T-helper 1 cell treated with Interleukin-12 subunit alpha and Interleukin-12 subunit beta and Interleukin-4 antibody, amounts not matched to agents 30 ng/mL and 1 ng/mL, for 36 hours (primary cell): Measurements from ENCODE around the gene CFD. TPM values are rescaled to one million over a fixed set of nuclear protein-coding genes. Genes with fewer than 3 reads are reported as not detected.
"Not testable (repeated sequence)": the region's sequence is repeated elsewhere in the genome, so short reads cannot be mapped to it uniquely, and the experiment has no call there.

Experiments
- intact Hi-C: fragments of 100-400 bp; cut with micrococcal nuclease; formaldehyde crosslinking; loops from one replicate; pipeline ENCODE4 v1.15.1; 2024
- total RNA-seq: library from RNA; stranded (reverse); gene quantifications from 2 replicates; pipeline ENCODE4 v1.2.3, GENCODE V29; 2022

The CFD gene
- 1.0 and 1.2 TPM in 2 replicates for total RNA-seq

DNA sequence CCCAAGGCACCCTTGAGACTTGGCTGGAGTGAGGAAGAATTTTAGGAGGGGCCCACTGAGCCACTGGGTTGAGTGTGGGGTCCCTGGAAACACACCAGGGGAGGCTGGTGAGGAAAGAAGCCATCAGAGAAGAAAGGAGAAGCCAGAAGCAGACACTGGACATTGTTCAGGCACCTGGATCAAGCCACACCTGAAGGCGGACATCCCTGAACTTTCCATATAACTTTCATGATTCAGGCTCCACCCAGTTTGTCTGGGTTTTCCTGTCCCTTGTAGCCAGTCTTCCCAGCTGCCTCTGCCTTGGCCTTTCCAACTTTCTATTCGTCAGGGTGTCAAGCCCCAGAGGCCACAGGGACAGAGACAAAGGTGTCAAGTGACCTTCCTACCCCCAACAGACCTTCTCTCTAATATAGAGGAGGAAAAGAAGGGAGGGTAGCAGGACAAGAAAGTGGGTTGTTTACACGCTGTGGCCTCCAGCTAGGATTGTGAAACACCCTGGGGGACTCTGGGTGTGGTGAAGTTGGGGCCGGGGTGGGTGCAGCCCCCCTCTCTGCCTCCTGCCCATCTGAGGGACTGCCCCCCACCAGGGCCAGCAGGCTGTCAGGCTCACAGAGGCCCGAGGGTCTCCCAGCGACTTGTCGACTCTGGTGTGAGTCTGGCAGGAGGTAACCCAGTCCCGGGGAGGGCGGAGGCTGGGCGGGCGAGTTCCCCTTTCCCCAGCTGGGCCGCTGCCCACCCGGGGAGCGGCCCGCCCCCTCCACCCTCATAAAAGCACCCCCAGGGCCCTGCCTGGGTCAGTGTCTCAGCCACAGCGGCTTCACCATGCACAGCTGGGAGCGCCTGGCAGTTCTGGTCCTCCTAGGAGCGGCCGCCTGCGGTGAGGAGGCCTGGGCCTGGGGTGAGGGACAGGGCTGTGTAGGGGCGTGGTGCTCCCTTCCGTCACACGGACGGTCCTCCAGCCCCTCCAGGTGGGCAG is at the start of gene CFD:
Gene CFD, plus strand, starts transcription at position 797 of the 976 bp plus-strand sequence. Its CDS starts 26 bp downstream, at position 823.
- intact Hi-C loops, result no loop called here

DNA sequence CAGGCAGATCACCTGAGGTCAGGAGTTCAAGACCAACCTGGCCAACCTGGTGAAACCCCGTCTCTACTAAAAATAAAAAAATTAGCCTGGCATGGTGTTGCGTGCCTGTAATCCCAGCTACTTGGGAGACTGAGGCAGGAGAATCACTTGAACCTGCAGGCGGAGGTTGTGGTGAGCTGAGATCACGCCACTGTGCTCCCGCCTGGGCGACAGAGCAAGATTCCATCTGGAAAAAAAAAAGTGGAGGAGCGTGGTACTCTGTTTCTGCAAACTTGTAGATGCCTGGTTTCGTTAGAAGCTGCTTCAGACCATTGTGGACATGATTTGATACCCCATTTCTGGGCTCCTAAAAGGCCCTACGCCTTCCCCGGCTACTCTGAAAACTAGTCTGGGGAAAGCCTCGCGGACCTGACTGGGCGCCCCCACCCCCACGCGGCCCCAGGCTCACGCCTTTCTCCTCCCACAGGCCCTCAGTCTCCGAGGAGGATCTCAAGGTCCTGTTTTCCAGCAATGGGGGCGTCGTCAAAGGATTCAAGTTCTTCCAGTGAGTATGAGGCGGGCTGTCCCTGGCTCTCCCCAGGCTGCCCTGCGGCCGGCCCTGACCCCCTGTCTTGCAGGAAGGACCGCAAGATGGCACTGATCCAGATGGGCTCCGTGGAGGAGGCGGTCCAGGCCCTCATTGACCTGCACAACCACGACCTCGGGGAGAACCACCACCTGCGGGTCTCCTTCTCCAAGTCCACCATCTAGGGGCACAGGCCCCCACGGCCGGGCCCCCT is 49.2 kb upstream of the CFD start:
- intact Hi-C loops, result no loop called here

DNA sequence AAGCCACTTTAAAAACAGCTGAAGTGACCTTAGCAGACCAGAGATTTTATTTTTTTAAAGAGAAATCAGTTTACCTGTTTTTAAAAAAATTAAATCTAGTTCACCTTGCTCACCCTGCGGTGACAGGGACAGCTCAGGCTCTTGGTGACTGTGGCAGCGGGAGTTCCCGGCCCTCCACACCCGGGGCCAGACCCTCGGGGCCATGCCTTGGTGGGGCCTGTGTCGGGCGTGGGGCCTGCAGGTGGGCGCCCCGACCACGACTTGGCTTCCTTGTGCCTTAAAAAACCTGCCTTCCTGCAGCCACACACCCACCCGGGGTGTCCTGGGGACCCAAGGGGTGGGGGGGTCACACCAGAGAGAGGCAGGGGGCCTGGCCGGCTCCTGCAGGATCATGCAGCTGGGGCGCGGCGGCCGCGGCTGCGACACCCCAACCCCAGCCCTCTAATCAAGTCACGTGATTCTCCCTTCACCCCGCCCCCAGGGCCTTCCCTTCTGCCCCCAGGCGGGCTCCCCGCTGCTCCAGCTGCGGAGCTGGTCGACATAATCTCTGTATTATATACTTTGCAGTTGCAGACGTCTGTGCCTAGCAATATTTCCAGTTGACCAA is 48.5 kb upstream of the CFD start:
- intact Hi-C loops, result no loop called here

DNA sequence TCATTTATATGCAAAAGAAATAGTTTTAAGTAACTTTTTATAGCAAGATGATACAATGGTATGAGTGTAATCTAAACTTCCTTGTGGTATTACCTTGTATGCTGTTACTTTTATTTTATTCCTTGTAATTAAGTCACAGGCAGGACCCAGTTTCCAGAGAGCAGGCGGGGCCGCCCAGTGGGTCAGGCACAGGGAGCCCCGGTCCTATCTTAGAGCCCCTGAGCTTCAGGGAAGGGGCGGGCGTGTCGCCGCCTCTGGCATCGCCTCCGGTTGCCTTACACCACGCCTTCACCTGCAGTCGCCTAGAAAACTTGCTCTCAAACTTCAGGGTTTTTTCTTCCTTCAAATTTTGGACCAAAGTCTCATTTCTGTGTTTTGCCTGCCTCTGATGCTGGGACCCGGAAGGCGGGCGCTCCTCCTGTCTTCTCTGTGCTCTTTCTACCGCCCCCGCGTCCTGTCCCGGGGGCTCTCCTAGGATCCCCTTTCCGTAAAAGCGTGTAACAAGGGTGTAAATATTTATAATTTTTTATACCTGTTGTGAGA is 47.9 kb upstream of the CFD start:
- intact Hi-C loops, result no loop called here

DNA sequence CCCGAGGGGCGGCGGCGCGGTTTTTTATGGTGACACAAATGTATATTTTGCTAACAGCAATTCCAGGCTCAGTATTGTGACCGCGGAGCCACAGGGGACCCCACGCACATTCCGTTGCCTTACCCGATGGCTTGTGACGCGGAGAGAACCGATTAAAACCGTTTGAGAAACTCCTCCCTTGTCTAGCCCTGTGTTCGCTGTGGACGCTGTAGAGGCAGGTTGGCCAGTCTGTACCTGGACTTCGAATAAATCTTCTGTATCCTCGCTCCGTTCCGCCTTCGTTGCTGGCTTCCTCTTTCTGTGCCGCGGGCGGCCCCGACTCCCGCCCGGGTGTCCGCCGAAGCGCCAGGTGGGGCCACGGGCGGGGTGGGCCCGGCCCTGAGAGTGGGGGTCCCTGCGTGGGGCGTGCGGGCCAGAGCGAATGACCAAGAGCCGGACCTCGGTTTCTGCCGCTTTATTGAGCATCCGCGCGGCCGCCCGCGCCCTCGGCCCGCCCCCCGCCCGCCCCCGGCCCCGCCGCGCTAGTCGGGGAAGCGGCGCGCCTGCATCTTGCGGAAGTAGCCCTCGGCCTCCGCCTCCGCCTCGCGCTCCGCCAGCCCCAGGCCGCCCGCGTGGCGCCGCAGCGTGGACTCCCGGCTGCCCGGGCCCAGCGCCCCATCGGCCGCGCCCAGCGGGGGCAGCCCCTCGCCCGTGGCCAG is 47.3 kb upstream of the CFD start:
- intact Hi-C loops, result no loop called here

DNA sequence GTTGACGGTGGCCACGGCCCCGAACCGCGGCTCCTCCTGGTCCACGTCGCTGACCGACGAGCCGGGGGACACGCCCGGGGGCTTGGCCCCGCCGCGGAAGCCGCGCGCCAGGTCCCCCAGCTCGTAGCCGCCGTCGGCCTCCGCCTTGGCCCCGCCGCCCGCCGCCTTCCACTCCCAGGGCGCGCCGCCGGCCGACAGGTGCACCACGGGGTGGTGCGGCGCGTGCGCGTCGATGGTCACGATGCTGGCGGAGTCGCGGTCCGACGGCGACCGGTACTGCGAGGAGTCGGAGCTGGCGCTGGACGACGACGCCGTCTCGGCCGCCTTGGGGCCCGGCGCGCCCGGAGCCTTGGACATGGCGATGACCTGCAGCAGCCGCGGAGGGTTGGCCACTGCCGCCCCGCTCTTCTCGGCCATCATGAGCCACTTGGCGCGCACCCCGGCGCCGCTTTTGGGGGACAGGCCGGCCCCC is 46.7 kb upstream of the CFD start:
- intact Hi-C loops, result no loop called here

DNA sequence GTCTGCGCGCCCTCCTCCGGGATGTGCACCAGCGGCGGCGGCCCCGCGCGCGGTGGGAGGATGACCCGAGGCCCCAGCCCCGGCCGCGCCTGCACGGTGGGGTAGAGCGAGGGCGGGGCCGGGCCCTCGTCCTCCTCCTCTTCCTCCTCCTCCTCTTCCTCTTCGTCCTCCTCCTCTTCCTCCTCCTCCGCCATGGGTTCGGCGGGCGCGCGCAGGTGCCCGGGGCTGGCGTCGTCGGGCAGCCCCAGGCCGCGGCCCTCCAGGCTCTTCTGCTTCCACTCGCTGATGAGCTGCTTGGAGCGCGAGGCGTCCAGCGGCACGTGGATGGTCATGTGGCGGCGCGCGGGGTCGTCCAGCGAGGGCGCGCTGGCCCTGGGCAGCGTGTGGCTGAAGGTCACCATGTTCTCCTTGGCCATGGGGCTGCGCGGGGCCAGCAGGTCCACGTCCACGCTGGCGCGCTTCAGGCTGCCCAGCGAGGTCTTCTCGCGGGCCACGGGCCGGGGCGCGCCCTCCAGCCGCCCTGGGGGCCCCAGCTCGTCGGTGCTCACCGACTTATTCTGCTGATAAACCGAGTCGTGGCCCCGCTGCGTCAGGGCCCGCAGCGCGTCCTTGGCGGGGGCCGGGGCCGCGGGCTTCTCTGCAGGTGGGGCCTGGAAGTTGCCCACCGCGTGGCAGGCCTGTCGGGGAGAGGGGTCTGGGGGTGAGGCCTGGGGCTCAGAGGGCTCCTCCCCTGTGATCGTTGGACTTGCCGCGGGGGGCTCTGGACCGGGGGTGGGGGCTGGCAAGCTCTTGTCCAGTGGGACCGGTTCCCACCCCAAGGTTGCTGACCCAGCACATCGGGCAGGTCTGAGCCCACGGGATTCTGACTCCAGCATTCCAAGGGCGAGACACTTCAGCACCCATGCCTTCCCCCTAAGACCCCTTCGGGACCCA is 46.0 kb upstream of the CFD start:
- intact Hi-C loops, result no loop called here

DNA sequence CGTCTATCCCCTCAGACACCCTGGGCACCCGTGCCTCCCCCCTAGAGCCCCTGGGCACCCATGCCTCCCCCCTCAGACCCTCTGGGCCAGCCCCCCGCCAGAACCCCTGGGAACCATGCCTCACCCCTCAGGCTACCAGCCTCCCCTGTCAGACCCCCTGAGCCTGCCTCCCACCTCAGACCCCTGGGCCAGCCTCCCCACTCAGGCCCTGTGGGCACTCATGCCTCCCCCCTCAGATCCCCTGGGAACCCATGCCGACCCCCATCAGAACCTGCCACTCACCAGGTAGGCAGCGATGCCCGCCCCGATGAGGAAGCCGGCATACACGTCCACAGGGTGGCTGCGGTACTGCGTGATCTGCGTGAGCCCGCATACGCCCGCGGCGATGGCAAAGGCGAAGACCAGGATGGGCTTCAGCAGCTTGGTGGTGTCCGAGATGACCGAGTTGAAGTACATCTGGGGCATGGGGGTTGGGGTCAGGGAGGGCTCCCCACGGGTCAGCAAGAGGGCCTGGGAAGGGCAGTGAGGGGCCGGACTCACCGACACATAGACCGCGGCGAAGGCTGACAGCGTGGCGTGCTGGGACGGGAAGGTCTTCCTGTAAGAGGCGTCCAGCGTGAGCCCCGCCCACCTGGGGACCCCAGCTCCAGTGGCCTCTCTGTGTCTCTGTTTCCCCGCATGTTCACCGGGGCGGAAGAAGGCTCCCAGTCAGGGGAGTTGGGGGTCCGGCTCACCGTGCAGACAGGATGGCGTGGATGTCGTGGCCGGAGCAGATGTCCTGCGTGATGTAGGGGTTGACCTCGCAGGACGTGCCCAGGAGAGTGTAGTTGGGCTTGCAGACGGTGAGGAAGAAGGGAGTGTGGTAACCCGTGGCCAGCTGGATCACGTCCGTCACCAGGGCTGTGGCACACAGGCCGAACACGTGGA is 45.0 kb upstream of the CFD start:
- intact Hi-C loops, result no loop called here

DNA sequence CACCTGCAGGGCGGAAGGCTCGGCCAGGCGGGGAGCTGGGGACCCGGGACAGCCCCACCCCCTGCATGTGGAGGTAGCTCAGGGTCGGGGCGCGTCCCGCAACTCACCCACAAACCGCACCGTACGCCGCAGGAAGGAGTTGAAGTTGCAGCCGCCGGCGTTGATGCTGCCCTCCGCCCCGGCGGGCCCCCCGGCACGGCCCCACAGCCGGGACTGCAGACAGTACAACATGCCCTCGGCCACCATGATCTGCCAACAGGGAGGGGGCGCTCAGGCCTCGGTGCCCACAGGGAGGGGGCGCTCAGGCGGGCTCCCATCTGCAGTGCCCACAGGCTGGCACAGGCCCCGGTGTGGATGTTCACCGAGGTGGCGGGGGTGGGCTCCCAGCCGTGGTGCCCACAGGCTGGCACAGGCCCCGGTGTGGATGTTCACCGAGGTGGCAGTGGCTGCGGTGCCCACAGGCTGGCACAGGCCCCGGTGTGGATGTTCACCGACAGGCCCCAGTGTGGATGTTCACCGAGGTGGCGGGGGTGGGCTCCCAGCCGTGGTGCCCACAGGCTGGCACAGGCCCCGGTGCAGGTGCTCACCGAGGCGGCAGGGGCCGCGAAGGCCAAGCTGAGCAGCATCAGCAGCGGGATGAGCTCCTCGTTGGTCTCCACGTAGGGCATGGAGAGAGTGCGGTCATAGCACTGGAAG is 44.2 kb upstream of the CFD start:
- intact Hi-C loops, result no loop called here

DNA sequence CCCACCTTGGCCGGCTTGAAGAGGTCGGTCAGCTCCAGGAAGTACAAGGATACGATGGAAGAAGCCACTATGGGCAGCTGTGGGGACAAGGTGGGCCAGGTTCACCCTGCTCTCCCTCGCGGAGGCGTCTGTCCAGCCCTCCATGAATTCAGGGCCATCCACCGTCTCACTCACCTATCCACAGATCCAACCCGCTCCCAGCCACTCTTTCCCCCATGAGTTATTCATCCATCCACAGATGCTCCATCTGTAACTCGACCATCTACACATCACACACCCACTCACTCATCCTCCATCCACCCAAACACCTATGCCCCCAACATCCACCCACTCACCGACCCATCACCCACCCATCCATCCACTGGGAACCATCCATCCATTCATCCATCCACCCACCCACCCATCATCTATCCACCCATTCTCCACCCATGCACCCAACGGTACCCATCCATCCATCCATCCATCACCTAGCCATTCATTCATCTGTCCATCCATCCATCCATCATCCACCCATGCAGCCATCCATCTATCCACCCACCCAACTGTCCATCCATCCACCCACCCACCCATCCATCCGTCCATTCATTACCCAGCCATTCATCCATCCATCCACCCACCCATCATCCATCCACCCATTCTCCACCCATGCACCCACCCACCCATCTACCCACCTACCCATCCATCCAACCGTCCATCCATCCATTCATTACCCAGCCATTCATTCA is 43.5 kb upstream of the CFD start:
- intact Hi-C loops, result no loop called here

DNA sequence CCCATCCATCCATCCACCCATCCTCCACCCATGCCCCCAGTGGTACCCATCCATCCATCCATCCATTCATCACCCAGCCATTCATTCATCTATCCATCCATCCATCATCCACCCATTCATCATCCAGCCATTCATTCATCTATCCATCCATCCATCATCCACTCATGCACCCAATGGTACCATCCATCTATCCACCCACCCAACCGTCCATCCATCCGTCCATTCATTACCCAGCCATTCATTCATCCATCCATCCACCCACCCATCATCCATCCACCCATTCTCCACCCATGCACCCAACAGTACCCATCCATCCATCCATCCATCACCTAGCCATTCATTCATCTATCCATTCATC is 43.0 kb upstream of the CFD start:
- intact Hi-C loops, result no loop called here

DNA sequence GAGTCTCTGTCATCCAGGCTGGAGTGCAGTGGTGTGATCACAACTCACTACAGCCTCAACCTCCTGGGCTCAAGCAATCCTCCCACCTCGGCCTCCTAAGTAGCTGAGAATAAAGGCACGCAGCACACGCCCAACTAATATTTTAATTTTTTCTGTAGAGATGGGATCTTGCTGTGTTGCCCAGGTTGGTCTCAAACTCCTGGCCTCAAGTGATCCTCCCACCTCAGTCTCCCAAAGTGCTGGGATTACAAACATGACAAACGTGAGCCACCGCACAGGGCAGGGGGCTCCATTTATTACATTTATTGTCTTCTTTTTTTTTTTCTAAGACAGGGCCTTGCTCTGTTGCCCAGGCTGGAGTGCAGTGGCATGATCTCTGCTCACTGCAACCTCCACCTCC is 39.3 kb upstream of the CFD start:
- intact Hi-C loops, result not testable (repeated sequence)

DNA sequence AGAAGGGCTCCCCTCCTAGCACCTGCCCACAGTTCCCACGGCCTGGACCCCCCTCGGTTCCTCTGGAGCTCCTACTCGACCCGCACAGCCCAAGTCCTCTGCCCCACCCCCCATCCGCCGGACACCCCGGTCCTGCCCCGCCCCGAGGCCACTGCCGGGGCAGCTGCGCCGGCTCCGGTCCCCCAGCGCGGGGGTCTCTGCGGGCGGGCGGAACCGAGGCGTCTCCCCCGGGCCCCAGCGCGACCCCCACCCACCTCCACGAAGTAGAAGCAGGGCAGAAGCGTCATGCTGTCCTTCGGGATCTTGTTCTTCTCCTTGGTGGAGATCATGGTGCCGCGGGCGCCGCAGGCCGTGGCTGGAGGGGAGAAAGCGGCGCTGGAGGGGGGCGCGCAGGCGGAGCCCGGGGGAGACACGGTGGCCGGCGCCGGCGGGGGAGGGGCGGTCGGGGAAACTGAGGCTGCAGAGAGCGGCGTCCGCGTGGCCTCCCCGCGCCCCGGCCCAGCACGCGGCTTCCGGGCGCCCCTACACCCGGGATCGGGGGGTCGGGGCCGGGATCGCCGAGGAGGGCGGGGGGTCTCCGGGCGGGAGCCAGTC is 38.1 kb upstream of the CFD start:
- intact Hi-C loops, result no loop called here

DNA sequence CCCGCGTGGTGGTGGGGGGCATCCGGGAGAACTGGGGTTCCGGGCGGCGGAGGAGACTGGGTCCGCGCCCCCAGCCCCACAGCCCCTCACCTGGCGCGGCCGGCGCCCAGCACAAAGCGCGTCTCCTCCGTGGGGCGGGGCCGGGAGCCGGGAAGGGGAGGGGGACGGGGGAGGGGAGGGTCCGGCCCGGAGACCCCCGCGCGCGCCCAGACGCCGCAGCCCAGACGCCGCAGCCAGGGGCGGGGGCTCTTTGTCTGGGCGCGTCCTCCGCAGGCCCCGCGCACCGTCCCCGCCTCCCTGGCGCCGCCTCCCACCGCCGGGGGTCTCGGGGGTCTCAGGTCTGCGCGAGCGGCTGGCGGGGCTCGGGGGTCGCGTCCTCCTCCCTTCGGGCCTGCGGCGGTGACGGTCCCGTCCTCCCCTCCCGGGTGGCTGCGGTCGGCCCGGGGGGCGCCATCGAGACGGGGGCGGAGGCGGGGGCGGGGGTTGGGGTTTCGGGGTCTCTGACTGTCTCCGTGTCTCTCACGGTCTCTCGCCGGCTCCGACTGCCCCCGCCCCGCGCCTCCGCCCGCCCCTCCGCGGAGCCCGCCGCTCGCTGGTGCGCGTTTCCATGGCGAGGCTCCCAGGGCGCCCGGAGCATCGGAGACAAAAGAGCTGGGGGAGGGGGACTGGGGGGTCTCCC is 37.5 kb upstream of the CFD start, which contains the start of gene PLPPR3:
Gene PLPPR3, minus strand, starts transcription at position 131 of the 679 bp plus-strand sequence. CDS start 396 bp downstream, outside the sequence.
- intact Hi-C loops, result no loop called here

DNA sequence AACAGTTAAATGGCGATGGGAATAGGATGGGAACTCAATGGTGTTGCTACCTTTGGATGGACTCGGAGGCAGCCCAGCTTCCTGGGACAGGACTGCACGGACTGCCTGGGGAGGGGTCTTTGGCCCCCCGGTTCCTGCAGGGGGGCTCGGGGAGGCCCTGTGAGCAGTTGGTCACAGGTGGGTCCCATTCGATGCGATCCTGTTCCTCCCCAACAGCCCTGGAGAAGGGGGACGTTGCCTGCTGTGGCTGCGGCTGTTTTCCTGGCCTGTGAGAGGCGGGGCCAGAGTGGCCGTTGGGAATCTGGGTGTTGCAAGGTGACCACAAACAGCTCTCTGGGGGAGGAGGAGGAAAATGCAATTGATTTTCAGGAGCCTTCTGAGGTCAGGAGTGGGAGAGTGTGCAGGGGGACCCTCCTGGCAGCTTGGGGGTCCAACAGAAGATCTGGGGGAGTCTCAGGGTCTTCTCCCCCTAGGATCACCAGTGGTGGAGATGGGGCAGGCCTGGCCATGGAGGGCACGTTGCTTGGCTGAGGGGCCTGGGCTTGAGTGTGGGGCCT is 35.8 kb upstream of the CFD start:
- intact Hi-C loops, result no loop called here

DNA sequence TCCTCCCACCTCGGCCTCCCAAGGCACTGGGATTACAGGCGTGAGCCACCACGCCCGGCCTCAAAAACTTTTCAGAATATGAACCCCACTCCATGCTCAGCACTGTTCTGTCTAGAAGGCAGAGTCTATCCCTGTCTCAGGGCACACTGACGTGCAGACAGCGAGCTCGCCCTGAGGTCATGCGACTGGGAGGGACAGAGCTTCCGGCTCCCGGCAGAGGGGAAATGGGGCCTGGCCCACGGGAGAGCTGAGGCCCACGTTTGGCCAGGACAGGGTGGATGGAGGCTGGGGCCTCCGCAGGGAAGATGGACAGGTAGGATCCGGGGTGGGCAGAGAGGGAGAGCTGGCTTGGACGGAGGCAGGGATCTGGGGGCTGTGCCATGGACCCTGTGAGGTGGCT is 34.6 kb upstream of the CFD start:
- intact Hi-C loops, result no loop called here
